GM19397 (cell line): ENCODE data around the gene NFKBIE.

Experiments
- ATAC-seq: cut with Tn5 transposase; IDR thresholded peaks from one replicate; pipeline ENCODE4 v1.9.1; 2021; ENCODE audit warnings: mild to moderate bottlenecking, moderate library complexity; ENCODE audit not compliant: unreplicated experiment

The NFKBIE gene

DNA sequence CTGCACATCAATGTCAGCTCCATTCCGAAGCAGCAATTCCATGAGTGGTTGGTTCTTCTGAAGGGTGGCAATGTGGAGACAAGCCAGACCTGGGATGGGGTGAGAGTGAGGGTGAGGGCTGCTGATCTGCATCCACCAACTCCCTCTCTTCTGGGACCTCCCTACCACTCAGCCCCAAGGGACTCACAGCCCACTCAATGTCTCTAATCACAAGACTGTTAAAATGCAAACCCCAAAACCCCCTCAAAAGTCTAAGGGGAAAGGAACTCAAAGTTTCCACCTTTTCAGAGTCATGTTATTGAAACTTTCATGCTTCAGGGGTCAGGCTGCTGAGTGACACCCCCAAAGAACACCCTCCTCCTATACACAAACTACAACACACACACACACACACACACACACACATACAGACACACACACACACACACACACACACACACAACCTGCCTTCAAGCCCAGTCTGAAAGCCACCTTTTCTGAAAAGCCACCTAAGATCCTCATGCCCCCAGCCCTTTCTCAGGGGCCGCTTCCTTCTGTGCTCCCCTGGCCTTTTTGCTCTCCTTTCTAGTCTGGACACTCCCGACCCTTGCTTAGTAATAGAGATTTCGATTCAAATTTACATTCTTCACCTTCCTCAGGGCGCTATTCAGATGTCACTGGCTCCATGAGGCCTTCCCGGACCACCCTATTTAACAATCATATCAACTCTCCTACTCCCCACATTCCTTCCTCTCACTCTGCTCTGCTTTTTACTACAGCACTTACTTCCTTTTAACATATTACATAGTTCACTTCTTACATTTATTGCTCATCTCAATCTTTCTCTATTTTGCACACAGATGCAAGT lies 4.7 kb downstream of the NFKBIE start:
- no peak for ATAC-seq

DNA sequence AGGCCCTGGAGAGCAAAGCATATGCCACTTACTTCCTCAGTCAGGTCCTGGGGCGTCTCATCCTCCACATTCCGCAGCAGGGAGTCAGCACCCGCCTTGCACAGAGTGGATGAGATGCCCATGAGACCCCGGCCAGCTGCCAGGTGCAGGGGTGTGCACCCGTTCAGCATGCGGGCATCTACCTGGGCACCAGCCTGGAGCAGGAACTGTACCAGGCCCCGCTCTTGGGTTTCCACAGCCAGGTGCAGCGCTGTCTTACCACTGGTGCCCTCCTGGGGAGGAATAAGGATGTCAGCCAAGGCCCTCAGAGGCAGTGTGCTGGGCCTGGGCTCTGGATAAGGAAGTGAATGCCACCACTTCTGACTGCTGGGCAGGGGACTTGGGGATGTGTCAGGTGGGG lies 5.3 kb downstream of the NFKBIE start:
- ATAC-seq = no peak

GRCh38 chr6:44258921-44259320 lies 6.4 kb downstream of the NFKBIE start:
- no peak for ATAC-seq

GRCh38 chr6:44258325-44258863 lies 7.0 kb downstream of the NFKBIE start:
- ATAC-seq = no peak

GRCh38 chr6:44257753-44258324 lies 7.5 kb downstream of the NFKBIE start:
- ATAC-seq = peak; percentile 8

GRCh38 chr6:44257025-44257752 lies 8.2 kb downstream of the NFKBIE start, which contains the start of gene SLC35B2:
SLC35B2 (minus strand) TSS chr6:44257528; CDS start chr6:44257410, 118 bp downstream.
- peak; percentile 59 for ATAC-seq

GRCh38 chr6:44256775-44257024 lies 8.7 kb downstream of the NFKBIE start:
- ATAC-seq = no peak

- no peak for ATAC-seq
Measured at GRCh38 chr6:44255871-44256774, 9.2 kb downstream of the NFKBIE start.

GRCh38 chr6:44255105-44255808 lies 10.1 kb downstream of the NFKBIE start:
- ATAC-seq = no peak

DNA sequence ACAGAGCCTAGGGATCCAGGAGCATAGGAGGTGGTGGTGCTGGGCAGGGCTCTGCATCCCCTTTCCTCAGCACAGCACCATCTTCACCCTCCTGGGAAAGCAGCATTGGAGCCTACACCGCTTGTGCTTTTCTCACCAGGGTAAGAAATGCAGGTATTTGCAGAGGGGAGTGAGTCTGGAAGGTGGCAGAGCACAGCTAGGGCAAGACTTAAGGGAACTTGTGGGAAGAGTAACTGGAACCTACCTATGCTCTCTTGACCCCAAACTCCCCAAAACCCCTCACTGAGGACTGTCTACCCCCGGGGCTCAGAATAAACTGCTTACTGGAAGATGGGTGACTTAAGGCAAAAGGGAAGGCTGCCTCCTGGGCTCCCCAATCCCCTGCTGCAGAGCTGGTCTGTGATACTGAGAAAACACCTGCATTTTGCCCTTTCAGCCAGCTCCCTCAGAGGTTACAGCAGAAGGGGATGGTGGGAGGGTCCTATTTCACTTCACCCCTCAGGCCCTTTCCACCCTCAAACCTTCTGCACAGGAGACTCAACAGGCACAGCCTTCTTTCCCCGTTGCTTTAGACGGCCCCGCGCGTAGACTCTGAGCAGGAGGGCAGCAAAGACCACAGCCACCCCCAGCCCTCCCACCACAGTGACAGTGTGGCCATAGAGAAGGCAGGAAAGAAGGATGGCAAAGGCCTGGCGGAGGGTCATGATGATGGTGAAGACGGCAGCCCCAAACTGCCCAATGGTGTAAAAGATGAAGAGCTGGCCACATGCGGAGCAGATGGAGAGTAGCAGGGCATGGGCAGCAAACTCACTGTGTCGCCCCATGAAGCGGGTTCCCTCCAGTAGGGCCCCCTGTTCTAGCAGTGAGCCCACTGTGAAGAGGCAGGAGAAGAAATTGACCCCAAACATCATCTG lies 10.9 kb downstream of the NFKBIE start:
- no peak for ATAC-seq

DNA sequence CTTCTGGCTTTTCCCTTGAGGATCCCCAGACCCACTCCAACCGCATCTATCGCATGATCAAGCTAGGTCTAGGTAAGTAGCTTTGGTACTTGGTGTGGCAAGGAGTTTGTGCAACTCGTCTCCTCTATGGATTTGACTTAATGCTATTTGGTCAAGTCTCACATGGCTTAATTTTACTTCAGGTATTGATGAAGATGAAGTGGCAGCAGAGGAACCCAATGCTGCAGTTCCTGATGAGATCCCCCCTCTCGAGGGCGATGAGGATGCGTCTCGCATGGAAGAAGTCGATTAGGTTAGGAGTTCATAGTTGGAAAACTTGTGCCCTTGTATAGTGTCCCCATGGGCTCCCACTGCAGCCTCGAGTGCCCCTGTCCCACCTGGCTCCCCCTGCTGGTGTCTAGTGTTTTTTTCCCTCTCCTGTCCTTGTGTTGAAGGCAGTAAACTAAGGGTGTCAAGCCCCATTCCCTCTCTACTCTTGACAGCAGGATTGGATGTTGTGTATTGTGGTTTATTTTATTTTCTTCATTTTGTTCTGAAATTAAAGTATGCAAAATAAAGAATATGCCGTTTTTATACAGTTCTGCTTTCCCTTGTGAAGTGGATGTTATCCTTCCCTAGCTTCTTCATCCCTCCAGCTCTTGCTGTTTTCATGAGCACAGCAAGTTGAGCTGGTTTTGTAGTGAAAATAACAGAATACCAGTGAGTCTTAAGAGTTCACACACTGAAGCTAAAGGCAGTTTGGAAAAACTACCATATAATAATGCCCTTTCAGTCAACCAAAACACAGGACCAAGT lies 11.8 kb downstream of the NFKBIE start:
- ATAC-seq = no peak

DNA sequence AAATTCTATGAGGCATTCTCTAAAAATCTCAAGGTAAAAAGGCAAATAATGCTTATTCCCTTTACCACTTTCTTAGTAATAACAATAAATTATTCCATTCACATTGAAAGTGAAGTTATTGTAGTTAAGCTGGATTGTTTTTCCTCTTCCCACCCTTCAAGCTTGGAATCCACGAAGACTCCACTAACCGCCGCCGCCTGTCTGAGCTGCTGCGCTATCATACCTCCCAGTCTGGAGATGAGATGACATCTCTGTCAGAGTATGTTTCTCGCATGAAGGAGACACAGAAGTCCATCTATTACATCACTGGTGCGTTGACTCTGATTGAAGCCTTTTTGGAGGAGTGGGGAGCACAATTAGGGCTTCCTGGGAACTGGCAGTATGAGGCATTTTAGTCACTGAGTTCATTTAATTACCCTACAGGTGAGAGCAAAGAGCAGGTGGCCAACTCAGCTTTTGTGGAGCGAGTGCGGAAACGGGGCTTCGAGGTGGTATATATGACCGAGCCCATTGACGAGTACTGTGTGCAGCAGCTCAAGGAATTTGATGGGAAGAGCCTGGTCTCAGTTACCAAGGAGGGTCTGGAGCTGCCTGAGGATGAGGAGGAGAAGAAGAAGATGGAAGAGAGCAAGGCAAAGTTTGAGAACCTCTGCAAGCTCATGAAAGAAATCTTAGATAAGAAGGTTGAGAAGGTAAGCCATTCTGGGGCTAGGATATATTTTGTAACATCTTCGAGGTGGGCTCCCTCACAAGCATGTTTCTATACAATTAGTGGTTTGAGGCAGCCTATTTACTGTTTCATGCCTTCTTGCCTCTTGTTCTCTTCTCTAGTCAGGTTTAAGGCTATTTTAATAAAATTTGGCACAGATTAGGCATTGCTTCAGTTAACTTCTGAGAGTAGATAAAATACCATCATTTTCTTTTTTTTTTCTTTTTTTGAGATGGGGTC lies 13.5 kb downstream of the NFKBIE start:
- ATAC-seq = no peak

DNA sequence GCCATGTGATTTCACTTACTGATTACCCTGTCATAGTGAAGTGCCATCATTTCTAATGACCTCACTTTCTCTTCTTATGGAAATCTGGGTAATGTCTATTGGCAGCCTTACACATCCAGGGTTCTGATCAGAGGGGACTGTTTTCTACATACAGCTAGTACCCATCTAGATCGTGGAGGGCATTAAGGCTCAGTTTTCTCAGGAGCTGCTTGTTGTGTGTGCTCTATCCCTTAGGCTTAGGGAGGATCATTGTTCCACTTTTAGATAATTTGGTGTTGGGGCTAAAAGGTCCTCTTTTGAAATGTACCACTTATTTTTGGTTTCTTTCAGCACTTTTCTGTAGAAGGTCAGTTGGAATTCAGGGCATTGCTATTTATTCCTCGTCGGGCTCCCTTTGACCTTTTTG lies 14.6 kb downstream of the NFKBIE start:
- no peak for ATAC-seq

DNA sequence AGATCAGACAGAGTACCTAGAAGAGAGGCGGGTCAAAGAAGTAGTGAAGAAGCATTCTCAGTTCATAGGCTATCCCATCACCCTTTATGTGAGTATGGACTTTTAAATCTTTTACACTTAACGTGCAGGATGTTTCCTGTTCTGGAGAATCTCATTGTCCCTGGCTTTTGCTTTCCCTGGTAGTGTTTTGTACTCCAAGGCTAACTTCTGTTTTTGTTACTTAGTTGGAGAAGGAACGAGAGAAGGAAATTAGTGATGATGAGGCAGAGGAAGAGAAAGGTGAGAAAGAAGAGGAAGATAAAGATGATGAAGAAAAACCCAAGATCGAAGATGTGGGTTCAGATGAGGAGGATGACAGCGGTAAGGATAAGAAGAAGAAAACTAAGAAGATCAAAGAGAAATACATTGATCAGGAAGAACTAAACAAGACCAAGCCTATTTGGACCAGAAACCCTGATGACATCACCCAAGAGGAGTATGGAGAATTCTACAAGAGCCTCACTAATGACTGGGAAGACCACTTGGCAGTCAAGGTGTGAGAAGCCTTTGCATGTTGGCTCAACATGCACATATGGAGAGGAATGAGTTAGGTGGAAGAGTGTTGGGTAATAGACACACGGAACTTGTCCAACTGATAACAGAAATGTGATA lies 15.2 kb downstream of the NFKBIE start:
- ATAC-seq = no peak

GRCh38 chr6:44249082-44249748 lies 16.1 kb downstream of the NFKBIE start:
- ATAC-seq = no peak

- ATAC-seq = no peak
Measured at GRCh38 chr6:44248579-44248978, 16.8 kb downstream of the NFKBIE start.
